ENCODE data around the gene USP21.

USP21 gene

GRCh38 chr1:161206411-161207140 is 47.3 kb downstream of the USP21 start:
- no peaks in the 10 kb centered on the region for H3K9me3 ChIP-seq (ENCODE audit: low read length)
- no peaks in the 10 kb centered on the region for H3K79me2 ChIP-seq (ENCODE audit: insufficient read depth, low read length)
- H3F3A ChIP-seq (ENCODE audit: insufficient read depth, low read length): no peaks in the 10 kb centered on the region
- peaks cover 62% of the 10 kb centered on the region for H3K36me3 ChIP-seq (ENCODE audit: insufficient read depth, low read length)
- H3K4me1 ChIP-seq (ENCODE audit: insufficient read depth, low read length, severe bottlenecking): peaks cover 15% of the 10 kb centered on the region
- no peaks in the 10 kb centered on the region for H3K9me2 ChIP-seq (ENCODE audit: low read depth, low read length)
- no peak for TF ChIP-seq CTCF (IDR thresholded peaks at IDR 0.05; ENCODE audit: low read length)
- no peak for TF ChIP-seq EZH2 (IDR thresholded peaks at IDR 0.05; ENCODE audit: borderline replicate concordance, low read length)
- H4K20me1 ChIP-seq (ENCODE audit: insufficient read depth, low read length): no peaks in the 10 kb centered on the region
- H2AFZ ChIP-seq (ENCODE audit: low read length): no peak overlapping the region
- H3K9ac ChIP-seq (ENCODE audit: low read length): no peak overlapping the region
- no peak overlapping the region for H3K27ac ChIP-seq (ENCODE audit: low read depth, low read length, poor library complexity, severe bottlenecking)
- H3K4me2 ChIP-seq (ENCODE audit: low read length): no peak overlapping the region
- no peaks in the 10 kb centered on the region for H3K27me3 ChIP-seq (ENCODE audit: insufficient read depth, low read length)
- no peak overlapping the region for H3K4me3 ChIP-seq (ENCODE audit: low read depth, low read length, poor library complexity, severe bottlenecking)

- Histone ChIP-seq H3F3A (ENCODE audit: insufficient read depth, low read length) (no peaks in the 10 kb centered on the region), H3K4me3 (ENCODE audit: low read depth, low read length, poor library complexity, severe bottlenecking) (no peak overlapping the region), H3K9me3 (ENCODE audit: low read length) (no peaks in the 10 kb centered on the region), H4K20me1 (ENCODE audit: insufficient read depth, low read length) (no peaks in the 10 kb centered on the region), H3K9me2 (ENCODE audit: low read depth, low read length) (no peaks in the 10 kb centered on the region), H3K79me2 (ENCODE audit: insufficient read depth, low read length) (no peaks in the 10 kb centered on the region), H3K27me3 (ENCODE audit: insufficient read depth, low read length) (no peaks in the 10 kb centered on the region), H3K4me1 (ENCODE audit: insufficient read depth, low read length, severe bottlenecking) (peaks cover 12% of the 10 kb centered on the region), H3K27ac (ENCODE audit: low read depth, low read length, poor library complexity, severe bottlenecking) (no peak overlapping the region), H3K36me3 (ENCODE audit: insufficient read depth, low read length) (peaks cover 68% of the 10 kb centered on the region), H3K9ac (ENCODE audit: low read length) (no peak overlapping the region), H3K4me2 (ENCODE audit: low read length) (no peak overlapping the region), H2AFZ (ENCODE audit: low read length) (no peak overlapping the region)
- TF ChIP-seq CTCF (IDR thresholded peaks at IDR 0.05; ENCODE audit: low read length) (no peak), EZH2 (IDR thresholded peaks at IDR 0.05; ENCODE audit: borderline replicate concordance, low read length) (no peak)
Measured at GRCh38 chr1:161207173-161207572, 47.9 kb downstream of the USP21 start.

GRCh38 chr1:161209790-161210409 is 50.6 kb downstream of the USP21 start:
- Histone ChIP-seq H3K36me3 (ENCODE audit: insufficient read depth, low read length) (peaks cover 81% of the 10 kb centered on the region), H3K9me2 (ENCODE audit: low read depth, low read length) (no peaks in the 10 kb centered on the region), H2AFZ (ENCODE audit: low read length) (no peak overlapping the region), H3K4me2 (ENCODE audit: low read length) (no peak overlapping the region), H3K79me2 (ENCODE audit: insufficient read depth, low read length) (no peaks in the 10 kb centered on the region), H4K20me1 (ENCODE audit: insufficient read depth, low read length) (no peaks in the 10 kb centered on the region), H3K27ac (ENCODE audit: low read depth, low read length, poor library complexity, severe bottlenecking) (no peak overlapping the region), H3F3A (ENCODE audit: insufficient read depth, low read length) (no peaks in the 10 kb centered on the region), H3K9ac (ENCODE audit: low read length) (no peak overlapping the region), H3K4me1 (ENCODE audit: insufficient read depth, low read length, severe bottlenecking) (no peaks in the 10 kb centered on the region), H3K27me3 (ENCODE audit: insufficient read depth, low read length) (no peaks in the 10 kb centered on the region), H3K4me3 (ENCODE audit: low read depth, low read length, poor library complexity, severe bottlenecking) (no peak overlapping the region), H3K9me3 (ENCODE audit: low read length) (no peaks in the 10 kb centered on the region)
- TF ChIP-seq CTCF (IDR thresholded peaks at IDR 0.05; ENCODE audit: low read length) (peak; percentile 85), EZH2 (IDR thresholded peaks at IDR 0.05; ENCODE audit: borderline replicate concordance, low read length) (no peak)

All from OCI-LY1 (cell line).